GM12874 (cell line): Measurements from ENCODE around the gene RPS6KA5.

Experiments
- CTCF ChIP-seq: IDR thresholded peaks from 2 replicates; pipeline ENCODE4 v1.5.1; 2011; ENCODE audit warnings: low read depth, mild to moderate bottlenecking, control low read depth, low read length, moderate library complexity; ENCODE audit not compliant: insufficient read depth

Gene RPS6KA5

DNA sequence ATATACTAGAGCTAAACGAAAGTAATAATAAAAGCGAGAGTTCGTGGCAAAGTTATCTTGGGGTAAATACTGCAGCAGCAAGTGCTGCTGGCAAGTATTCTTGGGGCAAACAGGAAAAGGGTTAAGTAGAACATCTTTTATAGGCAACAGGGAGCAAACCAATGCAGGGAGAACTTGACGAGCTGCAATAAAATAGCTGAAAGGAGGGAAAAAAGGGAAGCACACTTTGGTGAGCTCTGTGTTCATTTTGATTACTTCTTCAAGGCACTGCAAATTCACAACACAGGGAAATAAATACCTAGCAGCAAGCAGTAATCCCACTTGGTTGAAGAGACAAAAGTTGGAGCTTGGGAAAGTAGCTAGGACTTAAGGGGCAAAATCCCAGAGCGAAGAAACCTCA is 201.9 kb downstream of the RPS6KA5 start:
- TF ChIP-seq CTCF = no peak

DNA sequence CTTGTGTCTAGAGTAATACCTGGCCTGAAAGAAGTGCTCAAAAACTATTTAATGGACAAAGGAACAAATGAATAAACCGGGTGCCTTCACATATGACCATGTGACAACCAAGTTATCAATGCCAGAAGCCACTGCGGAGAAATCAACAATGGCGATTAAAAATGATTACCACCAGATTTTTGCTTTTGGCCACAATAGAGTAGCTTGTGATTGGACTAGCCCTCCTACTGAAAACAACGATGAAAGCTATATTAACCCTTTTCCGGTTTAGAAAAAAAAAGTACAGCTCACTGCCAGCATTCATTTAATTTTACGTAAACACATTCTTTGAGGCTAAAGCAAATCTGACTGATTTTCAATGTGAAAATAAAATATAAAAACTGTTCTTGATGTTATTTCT is 202.6 kb downstream of the RPS6KA5 start:
- TF ChIP-seq CTCF = no peak

DNA sequence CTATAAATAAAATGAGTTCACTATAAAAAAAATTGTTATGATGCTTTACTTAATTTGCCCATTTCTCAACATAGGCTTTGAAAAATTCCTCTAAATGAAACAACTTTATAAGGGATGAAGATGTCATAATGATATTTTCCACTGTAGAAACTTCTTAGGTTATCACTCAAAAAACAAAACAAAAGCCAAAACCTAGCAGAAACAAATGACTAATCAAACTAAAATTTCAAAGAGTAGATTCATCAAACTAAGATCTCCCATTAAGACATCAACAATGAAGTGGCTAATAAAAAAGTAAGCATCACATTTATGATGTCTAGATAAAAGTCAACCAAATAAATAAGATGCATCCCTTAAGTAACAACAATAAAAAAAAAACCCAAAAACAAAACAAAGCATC is 207.3 kb downstream of the RPS6KA5 start:
- no peak for TF ChIP-seq CTCF

DNA sequence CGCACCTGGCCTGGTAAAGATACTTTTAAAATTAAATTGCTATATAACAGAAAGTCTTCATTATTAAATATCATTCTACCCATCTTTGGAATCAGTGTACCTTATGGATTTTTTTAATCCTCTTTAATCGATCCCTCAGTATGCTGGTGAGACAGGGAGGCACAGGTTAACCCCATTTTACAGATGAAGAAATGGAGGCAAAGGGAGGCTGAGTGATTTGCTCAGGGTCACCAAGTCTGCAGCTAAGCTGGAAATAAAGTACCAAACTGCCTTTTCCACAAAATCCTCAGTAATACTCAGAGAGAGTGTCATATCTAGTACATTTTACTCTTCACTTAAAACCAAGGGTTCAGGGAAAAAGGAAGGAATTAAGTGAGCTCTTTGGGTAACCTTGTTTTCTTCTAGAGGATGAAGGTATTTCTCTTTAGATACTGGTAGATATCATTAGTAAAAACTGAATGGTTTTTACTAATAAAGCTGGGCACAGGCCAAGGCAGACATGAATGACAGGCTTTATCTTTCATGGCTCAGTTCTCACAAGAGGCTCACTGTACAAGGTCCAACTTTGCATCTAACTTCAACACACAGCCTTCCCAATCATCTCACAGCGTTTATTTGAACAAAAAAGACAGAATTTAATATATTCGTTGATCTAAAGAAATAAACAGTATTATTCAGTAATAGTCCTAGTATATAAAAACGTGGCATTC is 209.0 kb downstream of the RPS6KA5 start:
- TF ChIP-seq CTCF = no peak

DNA sequence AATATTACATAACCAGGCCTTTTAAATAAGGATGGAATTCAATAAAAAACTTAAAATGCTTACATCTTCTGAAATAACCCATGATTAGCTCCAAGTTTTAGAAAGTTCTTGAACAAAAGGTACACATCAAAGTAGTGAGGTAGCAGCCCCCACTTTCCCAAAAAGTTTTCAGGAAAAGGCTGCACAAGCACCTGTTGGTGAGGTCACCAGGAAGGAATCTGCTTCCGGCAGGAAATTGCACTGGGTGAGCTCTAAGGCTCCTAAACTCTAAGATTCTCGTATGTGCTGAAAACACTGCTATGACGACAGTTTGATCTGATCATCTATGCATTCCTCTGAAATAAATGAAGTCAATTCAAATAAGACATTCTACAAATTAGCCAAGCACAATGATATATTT is 210.0 kb downstream of the RPS6KA5 start:
- TF ChIP-seq CTCF = no peak

- no peak for TF ChIP-seq CTCF
Observed at GRCh38 chr14:90849787-90850444, 210.5 kb downstream of the RPS6KA5 start.

GRCh38 chr14:90848944-90849731 is 211.3 kb downstream of the RPS6KA5 start:
- no peak for TF ChIP-seq CTCF
